Liver (tissue), 9 donors: ENCODE results near the gene VEPH1. TPM values are rescaled to one million over a fixed set of nuclear protein-coding genes. Genes with fewer than 3 reads are reported as not detected.
A peak's percentile ranks its signal among the peaks of the same experiment; 100 is the strongest.

Experiments
- DNase-seq: peaks from one replicate; pipeline ENCODE4 v3.0.0-alpha.2; 2017; ENCODE audit warnings: low spot score
- H3K27ac ChIP-seq, 2 donors: one replicate each; pipeline ENCODE4 v1.7.0; 2013; ENCODE audit warnings: inconsistent platforms in 2 of 2, low read length in 2 of 2, control low read depth in 1 of 2, low read depth in 1 of 2, mild to moderate bottlenecking in 1 of 2
- H3K27me3 ChIP-seq, 4 donors: one replicate each; pipeline versions ENCODE4 v1.6.1 to v1.7.0; 2013; ENCODE audit warnings: low read length in 3 of 4, inconsistent platforms in 1 of 4, mild to moderate bottlenecking in 1 of 4, moderate library complexity in 1 of 4; ENCODE audit not compliant: control insufficient read depth in 4 of 4, insufficient read depth in 4 of 4
- H3K36me3 ChIP-seq, 4 donors: one replicate each; pipeline versions ENCODE4 v1.6.1 to v1.7.0; 2013; ENCODE audit warnings: low read length in 3 of 4, mild to moderate bottlenecking in 3 of 4, low read depth in 1 of 4, moderate library complexity in 1 of 4; ENCODE audit not compliant: control insufficient read depth in 4 of 4, insufficient read depth in 3 of 4
- H3K4me1 ChIP-seq, 4 donors: one replicate each; pipeline versions ENCODE4 v1.6.1 to v1.7.0; 2013; ENCODE audit warnings: low read length in 3 of 4, mild to moderate bottlenecking in 3 of 4, moderate library complexity in 1 of 4; ENCODE audit not compliant: control insufficient read depth in 4 of 4, insufficient read depth in 4 of 4
- H3K4me3 ChIP-seq, 3 donors: one replicate each; pipeline versions ENCODE4 v1.6.1 to v1.7.0; 2013; ENCODE audit warnings: low read length in 3 of 3, control low read depth in 1 of 3, low read depth in 1 of 3, mild to moderate bottlenecking in 1 of 3
- H3K9ac ChIP-seq, 2 donors: one replicate each; pipeline ENCODE4 v1.7.0; 2013; ENCODE audit warnings: low read length in 2 of 2, mild to moderate bottlenecking in 2 of 2, moderate library complexity in 2 of 2, control low read depth in 1 of 2, low read depth in 1 of 2
- H3K9me3 ChIP-seq, 4 donors: one replicate each; pipeline versions ENCODE4 v1.6.1 to v1.7.0; 2013; ENCODE audit warnings: low read length in 3 of 4; ENCODE audit not compliant: control insufficient read depth in 4 of 4
- FOXA1 ChIP-seq: IDR thresholded peaks from 2 replicates; pipeline ENCODE4 v1.6.1; 2016; ENCODE audit warnings: antibody characterized with exemption
- FOXA2 ChIP-seq: IDR thresholded peaks from 2 replicates; pipeline ENCODE4 v1.6.1; 2016; ENCODE audit warnings: antibody characterized with exemption
- GABPA ChIP-seq, 2 donors: IDR thresholded peaks in 1 of 2; conservative IDR thresholded peaks in 1 of 2; 2 replicates each; pipeline ENCODE4 v1.6.1; 2016; ENCODE audit warnings: antibody characterized with exemption in 2 of 2, mild to moderate bottlenecking in 1 of 2, moderate library complexity in 1 of 2
- HNF4A ChIP-seq, 2 donors: conservative IDR thresholded peaks; 2 replicates each; pipeline ENCODE4 v1.6.1; 2016; ENCODE audit warnings: antibody characterized with exemption in 2 of 2, mild to moderate bottlenecking in 2 of 2
- JUND ChIP-seq, 2 donors: IDR thresholded peaks; 2 replicates each; pipeline ENCODE4 v1.6.1; 2016; ENCODE audit warnings: antibody characterized with exemption in 2 of 2
- MAX ChIP-seq: IDR thresholded peaks from 2 replicates; pipeline ENCODE4 v1.6.1; 2016; ENCODE audit warnings: antibody characterized with exemption
- NR2F2 ChIP-seq: IDR thresholded peaks from 2 replicates; pipeline ENCODE4 v1.6.1; 2016; ENCODE audit warnings: antibody characterized with exemption
- RAD21 ChIP-seq, 2 donors: IDR thresholded peaks; 2 replicates each; pipeline ENCODE4 v1.6.1; 2016; ENCODE audit warnings: antibody characterized with exemption in 2 of 2, mild to moderate bottlenecking in 2 of 2
- RXRA ChIP-seq, 2 donors: IDR thresholded peaks; 2 replicates each; pipeline ENCODE4 v1.6.1; 2017 to 2018; ENCODE audit warnings: antibody characterized with exemption in 2 of 2, mild to moderate bottlenecking in 1 of 2
- SP1 ChIP-seq: IDR thresholded peaks from 2 replicates; pipeline ENCODE4 v1.6.1; 2018; ENCODE audit warnings: antibody characterized with exemption, mild to moderate bottlenecking
- YY1 ChIP-seq: IDR thresholded peaks from 2 replicates; pipeline ENCODE4 v1.6.1; 2016; ENCODE audit warnings: antibody characterized with exemption, mild to moderate bottlenecking
- ZBTB33 ChIP-seq: IDR thresholded peaks from 2 replicates; pipeline ENCODE4 v1.6.1; 2016; ENCODE audit warnings: antibody characterized with exemption
- WGBS: extraction: QIAGEN DNeasy Blood & Tissue Kit; methylation state at CpG from one replicate; pipeline ENCODE4 v1.1.7; 2013; 5-methylcytosine and 5-hydroxymethylcytosine counted together
- polyA plus RNA-seq, 2 donors: library from polyadenylated mRNA; stranded (reverse) in 1 of 2; unstranded in 1 of 2; fragments of 200-250 nt in 1 of 2; fragments of >200 nt in 1 of 2; fragmentation: Nextera tagmentation in 1 of 2; extraction: Ambion mirVana in 1 of 2; gene quantifications; one replicate each; pipeline versions ENCODE4 v1.2.1 to v1.2.3, GENCODE V29; 2013 to 2015
- total RNA-seq, 2 donors: library from RNA; depleted of rRNA; stranded (reverse); fragments of >200 nt; gene quantifications; one replicate each; pipeline ENCODE4 v1.2.3, GENCODE V29; 2014
- TF ChIP-seq, protein P1 (sequence below): fragments of 150-350 bp; IDR thresholded peaks from 2 replicates; pipeline ENCODE4 v1.5.1; 2017; ENCODE audit warnings: improper control_type of control experiment, low read depth, low read length; ENCODE audit not compliant: missing input control
- TF ChIP-seq, protein P2 (sequence below): IDR thresholded peaks from 2 replicates; pipeline ENCODE4 v1.6.1; 2016; ENCODE audit warnings: antibody characterized with exemption, mild to moderate bottlenecking
- donor health status: healthy.
- donor health status: healthy.
- donor health status: healthy.
- donor health status: healthy.
- donor health status: healthy.

VEPH1 gene
- total and polyA plus RNA-seq, 4 donors, result 0.60 to 3.3 (median 1.2) TPM

GRCh38 chr3:157447026-157447694, 56.1 kb downstream of the VEPH1 start:
- Histone ChIP-seq H3K9ac (no peak overlapping the region), H3K36me3 (no peaks in the 10 kb centered on the region), H3K4me1 (no peaks in the 10 kb centered on the region), H3K27me3 (no peaks in the 10 kb centered on the region), H3K9me3 (no peaks in the 10 kb centered on the region), H3K27ac (no peak overlapping the region), H3K4me3 (no peak overlapping the region)
- TF ChIP-seq, protein P1, sequence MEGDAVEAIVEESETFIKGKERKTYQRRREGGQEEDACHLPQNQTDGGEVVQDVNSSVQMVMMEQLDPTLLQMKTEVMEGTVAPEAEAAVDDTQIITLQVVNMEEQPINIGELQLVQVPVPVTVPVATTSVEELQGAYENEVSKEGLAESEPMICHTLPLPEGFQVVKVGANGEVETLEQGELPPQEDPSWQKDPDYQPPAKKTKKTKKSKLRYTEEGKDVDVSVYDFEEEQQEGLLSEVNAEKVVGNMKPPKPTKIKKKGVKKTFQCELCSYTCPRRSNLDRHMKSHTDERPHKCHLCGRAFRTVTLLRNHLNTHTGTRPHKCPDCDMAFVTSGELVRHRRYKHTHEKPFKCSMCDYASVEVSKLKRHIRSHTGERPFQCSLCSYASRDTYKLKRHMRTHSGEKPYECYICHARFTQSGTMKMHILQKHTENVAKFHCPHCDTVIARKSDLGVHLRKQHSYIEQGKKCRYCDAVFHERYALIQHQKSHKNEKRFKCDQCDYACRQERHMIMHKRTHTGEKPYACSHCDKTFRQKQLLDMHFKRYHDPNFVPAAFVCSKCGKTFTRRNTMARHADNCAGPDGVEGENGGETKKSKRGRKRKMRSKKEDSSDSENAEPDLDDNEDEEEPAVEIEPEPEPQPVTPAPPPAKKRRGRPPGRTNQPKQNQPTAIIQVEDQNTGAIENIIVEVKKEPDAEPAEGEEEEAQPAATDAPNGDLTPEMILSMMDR, result no peak
- TF ChIP-seq RAD21 (IDR thresholded peaks at IDR 0.05) (peak; percentile 15 to 41), GABPA (IDR thresholded peaks at IDR 0.05 in 1 of 2, conservative IDR thresholded peaks at IDR 0.05 in 1 of 2) (no peak), RXRA (IDR thresholded peaks at IDR 0.05) (no peak), NR2F2 (no peak)
- 65% methylated on average over 3 of the region's 3 CpGs for WGBS
- no peak for DNase-seq

DNA sequence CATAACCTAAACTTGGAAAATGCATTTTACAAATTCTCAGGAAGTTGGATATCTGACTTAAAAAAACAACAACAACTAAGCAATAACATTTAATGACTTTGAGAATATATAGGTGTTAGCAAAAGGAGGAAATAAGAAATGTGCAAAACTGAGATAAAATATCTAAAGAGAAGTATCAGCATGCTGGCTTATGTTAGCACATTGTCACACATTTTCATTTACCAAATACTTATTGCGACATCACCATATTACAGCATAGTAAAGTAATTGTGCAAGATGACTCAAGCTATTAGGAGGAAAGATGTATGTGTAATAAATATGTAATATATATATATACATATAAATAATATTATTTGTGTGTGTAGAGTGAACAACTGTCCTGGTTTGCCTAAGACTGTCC, 57.4 kb downstream of the VEPH1 start:
- WGBS, result 88% methylated on average over 1 of the region's 1 CpG
- no peak overlapping the region for H3K9ac ChIP-seq
- H3K36me3 ChIP-seq, result no peaks in the 10 kb centered on the region
- DNase-seq, result no peak
- no peak overlapping the region for H3K4me3 ChIP-seq
- H3K9me3 ChIP-seq, result no peaks in the 10 kb centered on the region
- TF ChIP-seq ZBTB33, result no peak
- no peak for TF ChIP-seq FOXA2
- no peaks in the 10 kb centered on the region for H3K4me1 ChIP-seq
- H3K27me3 ChIP-seq, result no peaks in the 10 kb centered on the region
- H3K27ac ChIP-seq, result no peak overlapping the region

- Histone ChIP-seq H3K4me3 (no peak overlapping the region), H3K36me3 (no peaks in the 10 kb centered on the region), H3K27ac (no peak overlapping the region), H3K9me3 (no peaks in the 10 kb centered on the region), H3K27me3 (no peaks in the 10 kb centered on the region), H3K4me1 (no peaks in the 10 kb centered on the region), H3K9ac (no peak overlapping the region)
- DNase-seq, result no peak
- WGBS, result 86% methylated on average over 1 of the region's 1 CpG
- TF ChIP-seq RXRA (IDR thresholded peaks at IDR 0.05), result no peak
- TF ChIP-seq, protein P1, result no peak
- no peak for TF ChIP-seq YY1
- TF ChIP-seq MAX, result no peak
- TF ChIP-seq, protein P2, sequence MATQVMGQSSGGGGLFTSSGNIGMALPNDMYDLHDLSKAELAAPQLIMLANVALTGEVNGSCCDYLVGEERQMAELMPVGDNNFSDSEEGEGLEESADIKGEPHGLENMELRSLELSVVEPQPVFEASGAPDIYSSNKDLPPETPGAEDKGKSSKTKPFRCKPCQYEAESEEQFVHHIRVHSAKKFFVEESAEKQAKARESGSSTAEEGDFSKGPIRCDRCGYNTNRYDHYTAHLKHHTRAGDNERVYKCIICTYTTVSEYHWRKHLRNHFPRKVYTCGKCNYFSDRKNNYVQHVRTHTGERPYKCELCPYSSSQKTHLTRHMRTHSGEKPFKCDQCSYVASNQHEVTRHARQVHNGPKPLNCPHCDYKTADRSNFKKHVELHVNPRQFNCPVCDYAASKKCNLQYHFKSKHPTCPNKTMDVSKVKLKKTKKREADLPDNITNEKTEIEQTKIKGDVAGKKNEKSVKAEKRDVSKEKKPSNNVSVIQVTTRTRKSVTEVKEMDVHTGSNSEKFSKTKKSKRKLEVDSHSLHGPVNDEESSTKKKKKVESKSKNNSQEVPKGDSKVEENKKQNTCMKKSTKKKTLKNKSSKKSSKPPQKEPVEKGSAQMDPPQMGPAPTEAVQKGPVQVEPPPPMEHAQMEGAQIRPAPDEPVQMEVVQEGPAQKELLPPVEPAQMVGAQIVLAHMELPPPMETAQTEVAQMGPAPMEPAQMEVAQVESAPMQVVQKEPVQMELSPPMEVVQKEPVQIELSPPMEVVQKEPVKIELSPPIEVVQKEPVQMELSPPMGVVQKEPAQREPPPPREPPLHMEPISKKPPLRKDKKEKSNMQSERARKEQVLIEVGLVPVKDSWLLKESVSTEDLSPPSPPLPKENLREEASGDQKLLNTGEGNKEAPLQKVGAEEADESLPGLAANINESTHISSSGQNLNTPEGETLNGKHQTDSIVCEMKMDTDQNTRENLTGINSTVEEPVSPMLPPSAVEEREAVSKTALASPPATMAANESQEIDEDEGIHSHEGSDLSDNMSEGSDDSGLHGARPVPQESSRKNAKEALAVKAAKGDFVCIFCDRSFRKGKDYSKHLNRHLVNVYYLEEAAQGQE, result no peak
- no peak for TF ChIP-seq FOXA1
- no peak for TF ChIP-seq HNF4A (conservative IDR thresholded peaks at IDR 0.05)
- no peak for TF ChIP-seq JUND (IDR thresholded peaks at IDR 0.05)
- no peak for TF ChIP-seq SP1
- no peak for TF ChIP-seq GABPA (IDR thresholded peaks at IDR 0.05 in 1 of 2, conservative IDR thresholded peaks at IDR 0.05 in 1 of 2)
- no peak for TF ChIP-seq ZBTB33
- no peak for TF ChIP-seq NR2F2
- TF ChIP-seq FOXA2, result no peak
Observed at GRCh38 chr3:157444797-157445184, 58.4 kb downstream of the VEPH1 start.
